ENCODE data around the gene PWP1. TPM values are rescaled to one million over a fixed set of nuclear protein-coding genes. Genes with fewer than 3 reads are reported as not detected.

Gene PWP1
- total RNA-seq, 1 donor from 2014 or later: 28.2 TPM

GRCh38 chr12:107660861-107661415 lies 24.7 kb upstream of the PWP1 start:
- no peak for DNase-seq (ENCODE audit: low spot score, unreplicated experiment)
- Mint-ChIP-seq H3K4me3 (ENCODE audit: low read depth) (no peak overlapping the region), H3K4me1 (ENCODE audit: low read depth) (peaks cover 1% of the 10 kb centered on the region), H3K9me3 (ENCODE audit: low read depth) (no peaks in the 10 kb centered on the region), H3K27ac (no peak overlapping the region), H3K36me3 (ENCODE audit: insufficient read depth) (no peaks in the 10 kb centered on the region), H3K27me3 (peaks cover 7% of the 10 kb centered on the region)
- TF ChIP-seq, protein P1, sequence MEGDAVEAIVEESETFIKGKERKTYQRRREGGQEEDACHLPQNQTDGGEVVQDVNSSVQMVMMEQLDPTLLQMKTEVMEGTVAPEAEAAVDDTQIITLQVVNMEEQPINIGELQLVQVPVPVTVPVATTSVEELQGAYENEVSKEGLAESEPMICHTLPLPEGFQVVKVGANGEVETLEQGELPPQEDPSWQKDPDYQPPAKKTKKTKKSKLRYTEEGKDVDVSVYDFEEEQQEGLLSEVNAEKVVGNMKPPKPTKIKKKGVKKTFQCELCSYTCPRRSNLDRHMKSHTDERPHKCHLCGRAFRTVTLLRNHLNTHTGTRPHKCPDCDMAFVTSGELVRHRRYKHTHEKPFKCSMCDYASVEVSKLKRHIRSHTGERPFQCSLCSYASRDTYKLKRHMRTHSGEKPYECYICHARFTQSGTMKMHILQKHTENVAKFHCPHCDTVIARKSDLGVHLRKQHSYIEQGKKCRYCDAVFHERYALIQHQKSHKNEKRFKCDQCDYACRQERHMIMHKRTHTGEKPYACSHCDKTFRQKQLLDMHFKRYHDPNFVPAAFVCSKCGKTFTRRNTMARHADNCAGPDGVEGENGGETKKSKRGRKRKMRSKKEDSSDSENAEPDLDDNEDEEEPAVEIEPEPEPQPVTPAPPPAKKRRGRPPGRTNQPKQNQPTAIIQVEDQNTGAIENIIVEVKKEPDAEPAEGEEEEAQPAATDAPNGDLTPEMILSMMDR (IDR thresholded peaks at IDR 0.05; ENCODE audit: unreplicated experiment): no peak

- no peak for DNase-seq (ENCODE audit: low spot score, unreplicated experiment)
- H3K27me3 Mint-ChIP-seq: peaks cover 7% of the 10 kb centered on the region
- H3K36me3 Mint-ChIP-seq (ENCODE audit: insufficient read depth): no peaks in the 10 kb centered on the region
- H3K4me1 Mint-ChIP-seq (ENCODE audit: low read depth): peaks cover 1% of the 10 kb centered on the region
- no peaks in the 10 kb centered on the region for H3K9me3 Mint-ChIP-seq (ENCODE audit: low read depth)
- TF ChIP-seq, protein P1 (IDR thresholded peaks at IDR 0.05; ENCODE audit: unreplicated experiment): no peak
- H3K4me3 Mint-ChIP-seq (ENCODE audit: low read depth): no peak overlapping the region
- no peak overlapping the region for H3K27ac Mint-ChIP-seq
These were observed 23.8 kb upstream of the PWP1 start for GRCh38 chr12:107661830-107662229.

- H3K27ac Mint-ChIP-seq: no peak overlapping the region
- no peak overlapping the region for H3K4me3 Mint-ChIP-seq (ENCODE audit: low read depth)
- peaks cover 1% of the 10 kb centered on the region for H3K4me1 Mint-ChIP-seq (ENCODE audit: low read depth)
- no peaks in the 10 kb centered on the region for H3K36me3 Mint-ChIP-seq (ENCODE audit: insufficient read depth)
- no peaks in the 10 kb centered on the region for H3K9me3 Mint-ChIP-seq (ENCODE audit: low read depth)
- TF ChIP-seq, protein P1 (IDR thresholded peaks at IDR 0.05; ENCODE audit: unreplicated experiment): no peak
- DNase-seq (ENCODE audit: low spot score, unreplicated experiment): no peak
- H3K27me3 Mint-ChIP-seq: peaks cover 8% of the 10 kb centered on the region
These were observed 23.1 kb upstream of the PWP1 start for GRCh38 chr12:107662484-107662883.

- Mint-ChIP-seq H3K36me3 (ENCODE audit: insufficient read depth) (no peaks in the 10 kb centered on the region), H3K4me1 (ENCODE audit: low read depth) (no peaks in the 10 kb centered on the region), H3K27ac (no peak overlapping the region), H3K9me3 (ENCODE audit: low read depth) (no peaks in the 10 kb centered on the region), H3K27me3 (peaks cover 12% of the 10 kb centered on the region), H3K4me3 (ENCODE audit: low read depth) (no peak overlapping the region)
- TF ChIP-seq, protein P1 (IDR thresholded peaks at IDR 0.05; ENCODE audit: unreplicated experiment): no peak
- DNase-seq (ENCODE audit: low spot score, unreplicated experiment): no peak
These were observed 22.3 kb upstream of the PWP1 start for GRCh38 chr12:107663277-107663676.

DNA sequence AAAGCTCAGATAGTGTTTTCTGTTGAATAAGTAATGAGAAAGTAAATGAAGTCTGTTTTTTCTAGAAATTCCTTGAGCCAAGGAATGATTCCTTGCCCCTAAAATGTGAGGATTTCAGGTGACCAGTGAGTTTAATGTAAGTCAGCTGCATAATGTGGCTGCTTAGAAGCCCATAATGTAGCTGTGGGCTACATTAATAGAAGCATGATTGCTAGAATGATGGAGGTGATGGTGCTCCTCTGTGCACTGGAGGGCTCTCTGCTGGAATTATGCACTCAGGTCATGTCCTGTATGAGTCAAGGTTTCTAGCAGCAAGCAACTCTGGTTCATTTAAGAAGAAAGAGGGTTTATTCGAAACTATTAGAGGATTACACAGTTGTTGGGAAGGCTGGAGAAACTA lies 19.6 kb upstream of the PWP1 start:
- H3K27me3 Mint-ChIP-seq: peaks cover 10% of the 10 kb centered on the region
- H3K27ac Mint-ChIP-seq: no peak overlapping the region
- no peaks in the 10 kb centered on the region for H3K36me3 Mint-ChIP-seq (ENCODE audit: insufficient read depth)
- no peaks in the 10 kb centered on the region for H3K9me3 Mint-ChIP-seq (ENCODE audit: low read depth)
- no peak overlapping the region for H3K4me3 Mint-ChIP-seq (ENCODE audit: low read depth)
- DNase-seq (ENCODE audit: low spot score, unreplicated experiment): no peak
- no peaks in the 10 kb centered on the region for H3K4me1 Mint-ChIP-seq (ENCODE audit: low read depth)
- TF ChIP-seq, protein P1 (IDR thresholded peaks at IDR 0.05; ENCODE audit: unreplicated experiment): no peak

Data from progenitor cell of endocrine pancreas (in vitro differentiated cells).